Effector memory CD4-positive, alpha-beta T cell (primary cell): ENCODE measurements around the gene NPSR1.
"Not testable (repeated sequence)": the region's sequence is repeated elsewhere in the genome, so short reads cannot be mapped to it uniquely, and the experiment has no call there.

ENCODE experiments used
- DNase-seq, 3 donors: peaks; one replicate each; pipeline ENCODE4 v3.0.0-alpha.2; 2020
- H3K27ac ChIP-seq: 2 replicates; pipeline ENCODE4 v1.7.0; 2013; ENCODE audit warnings: mild to moderate bottlenecking, low read length, moderate library complexity; ENCODE audit not compliant: insufficient read depth, poor library complexity, severe bottlenecking
- H3K27me3 ChIP-seq: replicated peaks from 2 replicates; pipeline ENCODE4 v1.7.0; 2013; ENCODE audit warnings: mild to moderate bottlenecking, low read length; ENCODE audit not compliant: insufficient read depth, control insufficient read depth, poor library complexity, severe bottlenecking
- H3K36me3 ChIP-seq: 2 replicates; pipeline ENCODE4 v1.7.0; 2013; ENCODE audit warnings: mild to moderate bottlenecking, low read length, moderate library complexity; ENCODE audit not compliant: control insufficient read depth, insufficient read depth
- H3K4me1 ChIP-seq: 2 replicates; pipeline ENCODE4 v1.7.0; 2013; ENCODE audit warnings: low read length, mild to moderate bottlenecking; ENCODE audit not compliant: control insufficient read depth, insufficient read depth, poor library complexity, severe bottlenecking
- H3K4me3 ChIP-seq: 2 replicates; pipeline ENCODE4 v1.7.0; 2013; ENCODE audit warnings: low read length, low read depth, mild to moderate bottlenecking; ENCODE audit not compliant: insufficient read depth, poor library complexity, severe bottlenecking
- H3K9me3 ChIP-seq: 2 replicates; pipeline ENCODE4 v1.7.0; 2013; ENCODE audit warnings: mild to moderate bottlenecking, low read length, moderate library complexity; ENCODE audit not compliant: control insufficient read depth

The NPSR1 gene

DNA sequence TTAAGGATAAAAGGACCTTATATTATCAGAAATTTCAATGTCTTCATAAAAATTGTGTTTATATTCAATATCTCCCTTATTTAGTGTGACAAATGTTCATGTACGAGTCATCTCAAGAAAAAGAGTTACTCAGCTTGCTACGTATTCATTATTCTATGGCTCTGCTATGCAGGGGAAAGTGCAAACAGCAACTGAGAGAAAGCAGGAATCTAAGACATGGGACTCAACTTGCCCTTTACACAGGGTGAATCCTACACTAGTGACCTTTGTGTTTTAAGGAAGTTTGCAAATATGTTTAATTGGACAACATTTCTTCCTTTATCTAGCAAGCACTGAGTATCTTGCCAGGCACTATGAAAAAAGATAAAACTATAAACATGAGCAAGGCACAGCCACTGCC, 104.7 kb downstream of the NPSR1 start:
- no peak overlapping the region for H3K27ac ChIP-seq
- no peak overlapping the region for H3K4me3 ChIP-seq
- no peaks in the 10 kb centered on the region for H3K27me3 ChIP-seq
- no peaks in the 10 kb centered on the region for H3K4me1 ChIP-seq
- no peaks in the 10 kb centered on the region for H3K9me3 ChIP-seq
- no peak for DNase-seq
- no peaks in the 10 kb centered on the region for H3K36me3 ChIP-seq

DNA sequence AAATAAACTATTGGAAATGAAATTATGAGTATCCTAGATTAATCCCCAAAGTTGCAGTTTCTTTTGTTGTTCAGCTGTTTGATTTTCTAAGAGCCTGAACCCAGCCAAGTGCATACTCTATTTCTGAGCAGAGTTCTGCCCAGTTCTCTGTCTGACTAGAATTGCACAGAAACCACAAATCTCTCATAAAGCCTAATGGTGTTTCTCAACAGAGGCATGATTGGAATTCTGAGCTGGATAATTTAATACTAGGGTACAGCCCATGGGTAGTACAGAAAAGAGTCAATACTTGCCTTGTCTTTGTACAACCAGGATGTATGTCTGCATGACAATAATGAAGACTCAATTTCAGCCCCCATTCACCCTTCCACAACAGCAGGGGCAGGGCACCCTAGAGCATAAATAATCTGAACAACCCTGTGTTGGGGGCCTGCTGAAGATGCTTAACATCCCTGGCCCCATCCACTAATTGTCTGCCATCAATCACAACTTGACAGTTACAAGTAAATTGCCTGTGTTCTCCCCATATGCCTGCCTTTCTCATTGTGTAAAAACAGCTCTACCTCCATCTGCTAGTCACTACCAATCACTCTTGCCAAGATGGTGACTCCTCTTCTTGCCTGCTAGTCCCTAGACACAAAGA, 114.4 kb downstream of the NPSR1 start:
- Histone ChIP-seq H3K27ac (no peak overlapping the region), H3K4me1 (no peaks in the 10 kb centered on the region), H3K9me3 (no peaks in the 10 kb centered on the region), H3K27me3 (no peaks in the 10 kb centered on the region), H3K36me3 (no peaks in the 10 kb centered on the region), H3K4me3 (no peak overlapping the region)
- DNase-seq = no peak

DNA sequence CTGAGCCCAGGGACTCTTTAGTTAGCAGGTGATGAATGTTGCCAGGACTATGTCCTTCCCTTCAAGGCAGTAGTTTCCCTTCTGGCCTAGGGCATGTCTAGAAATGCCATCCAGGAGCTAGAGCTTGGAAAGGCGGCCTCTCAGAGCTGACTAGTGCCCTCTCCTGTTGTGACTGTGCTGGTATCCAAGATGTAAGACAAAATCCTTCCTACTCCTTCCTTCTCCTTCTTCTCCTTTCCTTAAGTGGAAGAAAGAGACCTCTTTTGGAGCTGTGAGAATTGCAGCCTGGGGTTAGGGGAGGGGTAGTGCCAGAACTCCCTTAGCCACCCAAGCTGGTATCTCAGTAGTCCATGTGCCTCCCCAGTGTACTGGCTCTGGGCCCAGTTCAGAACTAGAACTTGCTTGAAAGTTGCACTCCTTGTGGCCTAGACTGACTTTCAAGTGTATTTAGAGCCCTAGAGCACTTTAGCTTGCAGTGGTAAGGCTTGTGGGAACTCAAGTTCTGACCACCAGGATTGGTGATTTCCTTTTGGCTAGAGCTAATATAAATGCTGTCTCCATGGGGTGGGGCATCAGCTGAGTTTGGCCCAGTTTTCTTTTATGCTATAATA, 118.8 kb downstream of the NPSR1 start:
- DNase-seq = no peak
- H3K4me3 ChIP-seq = no peak overlapping the region
- H3K9me3 ChIP-seq = no peaks in the 10 kb centered on the region
- no peaks in the 10 kb centered on the region for H3K27me3 ChIP-seq
- H3K27ac ChIP-seq = no peak overlapping the region
- no peaks in the 10 kb centered on the region for H3K4me1 ChIP-seq
- no peaks in the 10 kb centered on the region for H3K36me3 ChIP-seq

DNA sequence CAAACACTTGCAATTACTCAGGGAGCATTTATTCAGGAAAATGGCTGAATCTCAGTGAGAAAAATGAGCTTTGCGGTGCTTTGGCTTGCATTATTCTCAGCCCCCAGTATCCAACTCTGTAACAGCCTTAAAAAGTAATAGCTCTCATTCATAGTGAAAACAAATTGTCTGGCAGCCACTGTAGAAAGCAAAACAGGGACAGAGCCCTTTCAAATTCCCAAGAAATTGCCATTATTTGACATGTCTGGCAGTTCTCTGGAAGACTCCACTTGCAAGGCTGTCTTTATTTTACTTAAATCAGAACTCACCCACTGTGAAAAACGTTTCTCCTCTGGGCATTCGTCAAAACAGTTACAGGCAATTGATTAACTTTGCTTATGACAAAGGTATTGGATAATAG, 122.5 kb downstream of the NPSR1 start:
- Histone ChIP-seq H3K27me3 (no peaks in the 10 kb centered on the region), H3K27ac (no peak overlapping the region), H3K36me3 (no peaks in the 10 kb centered on the region), H3K9me3 (no peaks in the 10 kb centered on the region), H3K4me3 (no peak overlapping the region), H3K4me1 (no peaks in the 10 kb centered on the region)
- no peak for DNase-seq

DNA sequence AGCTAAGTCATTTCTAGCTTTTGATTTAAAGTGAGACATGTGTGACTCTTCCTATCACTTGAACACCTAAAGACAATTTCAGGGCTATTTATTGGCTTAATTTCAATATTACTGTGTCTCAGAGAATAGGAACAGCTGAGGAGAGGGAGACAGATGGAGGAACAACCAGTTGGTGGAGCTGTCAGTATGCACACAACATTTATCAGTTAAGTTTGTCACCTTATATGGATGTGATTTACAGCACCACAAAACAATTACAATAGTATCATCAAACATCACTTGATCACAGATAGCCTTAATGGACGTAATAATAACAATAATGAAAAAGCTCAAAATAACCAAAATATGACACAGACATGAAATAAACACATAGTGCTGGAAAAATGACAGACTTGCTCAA, 129.6 kb downstream of the NPSR1 start:
- H3K27me3 ChIP-seq = no peaks in the 10 kb centered on the region
- no peak for DNase-seq
- no peaks in the 10 kb centered on the region for H3K9me3 ChIP-seq
- H3K27ac ChIP-seq = no peak overlapping the region
- no peaks in the 10 kb centered on the region for H3K36me3 ChIP-seq
- no peak overlapping the region for H3K4me3 ChIP-seq
- no peaks in the 10 kb centered on the region for H3K4me1 ChIP-seq

DNA sequence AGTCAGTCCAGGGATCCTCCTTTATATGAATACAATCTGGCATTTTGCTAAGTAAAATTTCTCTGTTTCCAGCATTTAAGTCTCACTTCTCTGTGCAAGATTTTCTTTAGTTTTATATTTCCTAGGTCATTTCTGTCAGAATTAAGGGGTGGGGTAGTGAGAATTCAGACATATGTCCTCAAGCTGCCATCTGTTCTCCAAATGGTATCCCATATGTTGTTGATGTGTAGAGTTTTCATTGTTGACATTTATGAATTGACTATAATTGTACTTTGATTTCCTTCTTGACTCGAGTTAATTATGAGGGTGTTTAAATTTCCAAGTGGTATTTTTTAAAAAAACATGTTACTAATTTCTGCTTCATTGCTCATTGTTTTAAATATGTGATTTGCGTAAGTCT, 148.8 kb downstream of the NPSR1 start:
- Histone ChIP-seq H3K4me3 (no peak overlapping the region), H3K4me1 (no peaks in the 10 kb centered on the region), H3K9me3 (no peaks in the 10 kb centered on the region), H3K27me3 (no peaks in the 10 kb centered on the region), H3K36me3 (no peaks in the 10 kb centered on the region), H3K27ac (no peak overlapping the region)
- no peak for DNase-seq

DNA sequence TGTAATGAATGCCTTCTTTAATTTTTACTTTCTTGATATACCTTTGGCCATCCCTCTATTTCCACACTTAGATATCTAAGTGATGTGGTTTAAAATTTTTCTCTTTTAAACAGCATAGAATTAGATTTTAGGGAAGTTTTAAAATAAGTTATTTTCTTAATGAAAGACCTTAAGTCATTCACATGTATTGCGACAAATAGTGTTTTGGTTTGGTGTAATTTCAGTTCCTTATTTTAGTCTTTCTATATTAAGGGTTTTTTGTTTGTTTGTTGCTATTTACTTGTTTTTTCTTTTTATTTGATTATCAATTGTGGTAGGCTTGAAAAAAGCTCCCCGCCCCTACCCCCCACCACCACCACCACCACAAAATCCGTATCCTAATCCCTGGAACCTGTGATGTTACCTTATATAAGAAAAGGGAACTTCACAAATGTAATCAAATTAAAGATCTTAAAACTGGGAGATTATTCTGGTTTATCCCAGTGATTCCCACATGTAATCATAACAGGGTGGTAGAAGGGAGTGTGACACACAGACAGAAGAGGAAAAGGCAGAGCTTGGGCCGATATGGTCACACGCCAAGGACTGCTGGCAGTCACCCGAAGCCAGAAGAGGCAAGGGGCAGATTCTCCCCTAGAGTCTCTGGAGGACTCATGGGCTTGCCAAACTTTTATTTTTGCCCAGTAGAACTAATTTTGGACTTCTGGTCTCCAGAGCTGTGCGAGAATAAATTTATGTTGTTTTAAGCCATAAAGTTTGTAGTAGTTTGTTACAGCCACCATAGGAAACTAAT, 149.7 kb downstream of the NPSR1 start:
- no peaks in the 10 kb centered on the region for H3K9me3 ChIP-seq
- no peak overlapping the region for H3K4me3 ChIP-seq
- H3K4me1 ChIP-seq = no peaks in the 10 kb centered on the region
- H3K27ac ChIP-seq = no peak overlapping the region
- H3K27me3 ChIP-seq = no peaks in the 10 kb centered on the region
- no peak for DNase-seq
- no peaks in the 10 kb centered on the region for H3K36me3 ChIP-seq

DNA sequence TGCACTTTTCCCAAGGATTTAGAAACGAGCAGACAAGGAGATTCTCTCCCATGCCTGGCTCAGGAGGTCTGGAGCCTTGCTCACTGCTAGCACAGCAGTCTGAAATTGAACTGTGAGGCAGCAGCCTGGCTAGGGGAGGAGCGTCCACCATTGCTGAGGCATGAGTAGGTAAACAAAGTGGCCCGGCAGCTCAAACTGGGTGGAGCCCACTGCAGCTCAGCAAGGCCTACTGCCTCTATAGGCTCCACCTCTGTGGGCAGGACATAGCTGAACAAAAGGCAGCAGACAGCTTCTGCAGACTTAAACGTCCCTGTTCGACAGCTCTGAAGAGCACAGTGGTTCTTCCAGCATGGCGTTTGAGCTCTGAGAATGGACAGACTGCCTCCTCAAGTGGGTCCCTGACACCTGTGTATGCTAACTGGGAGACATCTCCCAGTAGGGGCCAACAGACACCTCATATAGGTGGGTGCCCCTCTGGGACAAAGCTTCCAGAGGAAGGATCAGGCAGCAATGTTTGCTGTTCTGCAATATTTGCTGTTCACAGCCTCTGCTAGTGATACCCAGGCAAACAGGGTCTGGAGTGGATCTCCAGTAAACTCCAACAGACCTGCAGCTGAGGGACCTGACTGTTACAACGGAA, 156.3 kb downstream of the NPSR1 start:
- not testable (repeated sequence) for H3K4me1 ChIP-seq, H3K9me3 ChIP-seq, H3K27ac ChIP-seq, H3K4me3 ChIP-seq, H3K36me3 ChIP-seq, H3K27me3 ChIP-seq, DNase-seq

DNA sequence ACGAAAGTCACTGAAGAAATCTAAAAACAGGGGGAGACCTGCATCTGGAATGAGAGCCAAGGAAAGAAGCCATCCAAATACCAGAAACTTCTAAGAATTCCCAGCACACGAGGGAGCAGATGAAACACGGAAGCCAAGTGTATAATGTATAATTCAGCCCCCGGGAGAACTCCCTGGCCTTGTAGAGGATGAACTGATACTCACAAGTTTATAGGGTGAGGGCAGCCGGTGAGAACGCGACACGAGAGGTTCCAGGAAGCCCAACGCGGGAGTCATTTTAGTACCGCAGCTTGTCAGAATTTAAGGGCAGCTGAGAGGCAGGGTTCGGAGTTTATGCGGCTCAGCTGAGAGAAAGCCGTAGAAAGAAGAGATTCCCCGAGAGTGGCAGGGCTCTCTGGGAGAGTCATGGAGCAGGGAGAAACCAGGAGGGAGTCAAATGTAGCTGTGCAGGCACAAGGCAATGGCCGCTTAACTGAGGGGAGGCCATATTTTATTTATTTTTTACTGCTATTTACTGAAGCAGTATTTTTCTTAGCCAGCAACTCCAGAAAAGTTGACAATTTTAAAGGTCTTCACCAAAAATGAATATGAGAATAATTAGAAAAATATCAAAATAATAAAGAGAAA, 164.0 kb downstream of the NPSR1 start:
- Histone ChIP-seq H3K27ac (no peak overlapping the region), H3K36me3 (no peaks in the 10 kb centered on the region), H3K27me3 (no peaks in the 10 kb centered on the region), H3K4me1 (no peaks in the 10 kb centered on the region), H3K9me3 (no peaks in the 10 kb centered on the region), H3K4me3 (no peak overlapping the region)
- no peak for DNase-seq
